IMR-90 (cell line): ENCODE data around the gene ECHS1. TPM values are rescaled to one million over a fixed set of nuclear protein-coding genes. Genes with fewer than 3 reads are reported as not detected.
A peak's percentile ranks its signal among the peaks of the same experiment; 100 is the strongest.

Experiments used
- ATAC-seq: fragments of 200-7000 bp; cut with Tn5 transposase; 2 replicates; pipeline ENCODE4 v1.9.1; 2020; ENCODE audit warnings: low read depth, mild to moderate bottlenecking, moderate library complexity
- BruUV-seq: library from RNA; stranded (reverse); fragments of 400-500 nt; replicated peaks from 2 replicates; lab custom pipeline; 2021; lab: Mats Ljungman, UMichigan
- CTCF ChIA-PET: fragments of 300-600 bp; formaldehyde crosslinking; extraction: SDS; loops from one replicate; lab custom pipeline; 2021; ENCODE audit warnings: antibody characterized with exemption; lab: Yijun Ruan, JAX
- POLR2A ChIA-PET: fragments of 300-600 bp; sonication (Branson Sonifier 250); formaldehyde crosslinking; loops from one replicate; lab custom pipeline; 2022; ENCODE audit warnings: antibody characterized with exemption; ENCODE audit not compliant: unreplicated experiment; lab: Charles Lee
- DNase-seq: peaks from one replicate; pipeline ENCODE4 v3.0.0; 2013
- H2AFZ ChIP-seq: replicated peaks from 2 replicates; pipeline ENCODE3; 2013; ENCODE audit warnings: low read length, mild to moderate bottlenecking; ENCODE audit not compliant: poor library complexity
- H2AK5ac ChIP-seq: 2 replicates; pipeline ENCODE4 v1.6.1; 2013; ENCODE audit warnings: low read depth, low read length, inconsistent platforms
- H2AK9ac ChIP-seq: replicated peaks from 2 replicates; pipeline ENCODE3; 2013; ENCODE audit warnings: mild to moderate bottlenecking, low read depth, low read length, moderate library complexity; ENCODE audit not compliant: poor library complexity
- H2BK120ac ChIP-seq: 2 replicates; pipeline ENCODE4 v1.6.1; 2013; ENCODE audit warnings: low read depth, low read length, inconsistent platforms
- H2BK15ac ChIP-seq: 3 replicates; pipeline ENCODE4 v1.6.1; 2013; ENCODE audit warnings: low read depth, low read length, inconsistent platforms
- H2BK20ac ChIP-seq: 2 replicates; pipeline ENCODE4 v1.6.1; 2013; ENCODE audit warnings: low read depth, mild to moderate bottlenecking, inconsistent platforms, low read length, moderate library complexity
- H2BK5ac ChIP-seq: 2 replicates; pipeline ENCODE4 v1.6.1; 2013; ENCODE audit warnings: mild to moderate bottlenecking, low read depth, low read length, inconsistent platforms; ENCODE audit not compliant: poor library complexity, severe bottlenecking
- H3K14ac ChIP-seq: replicated peaks from 2 replicates; pipeline ENCODE4 v1.6.1; 2013; ENCODE audit warnings: low read depth, low read length, inconsistent platforms
- H3K18ac ChIP-seq: 2 replicates; pipeline ENCODE4 v1.6.1; 2013; ENCODE audit warnings: low read depth, low read length, control low read depth
- H3K23ac ChIP-seq: 2 replicates; pipeline ENCODE4 v1.6.1; 2013; ENCODE audit warnings: low read depth, low read length, inconsistent platforms
- H3K27ac ChIP-seq: 2 replicates; pipeline ENCODE4 v1.5.1; 2013; ENCODE audit warnings: mild to moderate bottlenecking, control low read depth, low read length; ENCODE audit not compliant: insufficient read depth
- H3K27me3 ChIP-seq: 2 replicates; pipeline ENCODE4 v1.6.1; 2013; ENCODE audit warnings: low read length; ENCODE audit not compliant: control insufficient read depth, insufficient read depth
- H3K36me3 ChIP-seq: 2 replicates; pipeline ENCODE4 v1.6.1; 2013; ENCODE audit warnings: low read length, mixed read lengths; ENCODE audit not compliant: control insufficient read depth, insufficient read depth
- H3K4ac ChIP-seq: 2 replicates; pipeline ENCODE4 v1.6.1; 2013; ENCODE audit warnings: low read depth, low read length, inconsistent platforms
- H3K4me1 ChIP-seq: 2 replicates; pipeline ENCODE4 v1.6.1; 2013; ENCODE audit warnings: low read length, mixed read lengths; ENCODE audit not compliant: control insufficient read depth, insufficient read depth
- H3K4me2 ChIP-seq: 2 replicates; pipeline ENCODE4 v1.6.1; 2013; ENCODE audit warnings: low read depth, mild to moderate bottlenecking, control low read depth, low read length, moderate library complexity
- H3K4me3 ChIP-seq: 2 replicates; pipeline ENCODE4 v1.5.1; 2013; ENCODE audit warnings: low read depth, mild to moderate bottlenecking, control low read depth, low read length, moderate library complexity; ENCODE audit not compliant: insufficient read depth
- H3K56ac ChIP-seq: 2 replicates; pipeline ENCODE4 v1.6.1; 2013; ENCODE audit warnings: low read length, inconsistent platforms; ENCODE audit not compliant: insufficient read depth; ENCODE audit errors: extremely low read depth
- H3K79me1 ChIP-seq, 2 experiments: 2 replicates each; pipeline ENCODE4 v1.6.1; 2013; ENCODE audit warnings: low read length in 2 of 2, inconsistent platforms in 1 of 2, low read depth in 1 of 2
- H3K9ac ChIP-seq: 2 replicates; pipeline ENCODE4 v1.6.1; 2013; ENCODE audit warnings: low read depth, low read length, control low read depth
- H3K9me1 ChIP-seq: 2 replicates; pipeline ENCODE4 v1.6.1; 2013; ENCODE audit warnings: low read length, inconsistent platforms; ENCODE audit not compliant: insufficient read depth
- H3K9me3 ChIP-seq: 2 replicates; pipeline ENCODE4 v1.6.1; 2013; ENCODE audit warnings: low read length; ENCODE audit not compliant: control insufficient read depth, insufficient read depth
- H4K20me1 ChIP-seq: 2 replicates; pipeline ENCODE4 v1.6.1; 2013; ENCODE audit warnings: low read length, inconsistent platforms; ENCODE audit not compliant: insufficient read depth
- H4K5ac ChIP-seq: 2 replicates; pipeline ENCODE4 v1.6.1; 2013; ENCODE audit warnings: mild to moderate bottlenecking, low read depth, low read length, control low read depth
- H4K8ac ChIP-seq, 2 experiments: 2 replicates each; pipeline ENCODE4 v1.6.1; 2013; ENCODE audit warnings: low read depth in 2 of 2, low read length in 2 of 2, control low read depth in 1 of 2, inconsistent platforms in 1 of 2
- H4K91ac ChIP-seq: 2 replicates; pipeline ENCODE4 v1.6.1; 2013; ENCODE audit warnings: low read depth, low read length, inconsistent platforms; ENCODE audit not compliant: insufficient read depth
- CHD1 ChIP-seq: IDR thresholded peaks from 2 replicates; pipeline ENCODE4 v1.6.1; 2012; ENCODE audit warnings: low read depth, low read length, improper control_type of control experiment
- FOS ChIP-seq: fragments of 150-350 bp; IDR thresholded peaks from 2 replicates; pipeline ENCODE4 v1.6.1; 2016; ENCODE audit warnings: low read depth, low read length
- MAZ ChIP-seq: IDR thresholded peaks from 2 replicates; pipeline ENCODE4 v1.6.1; 2012; ENCODE audit warnings: low read depth, mild to moderate bottlenecking, low read length, improper control_type of control experiment, moderate library complexity, borderline replicate concordance
- WGBS, 2 experiments: methylation state at CpG; one replicate each; pipeline versions ENCODE4 v1.1.5 to v1.1.7; 2013; ENCODE audit warnings: missing lambda C conversion rate in 2 of 2; ENCODE audit not compliant: insufficient read length in 1 of 2; ENCODE audit errors: extremely low coverage in 2 of 2; 5-methylcytosine and 5-hydroxymethylcytosine counted together
- dilution Hi-C: fragments of 300-500 bp; cut with HindIII; formaldehyde crosslinking; loops from one replicate; pipeline ENCODE4 v1.14.3; 2018; ENCODE audit warnings: low sequenced_read_pairs; ENCODE audit not compliant: unreplicated experiment
- in situ Hi-C: fragments of 300-500 bp; cut with MboI; formaldehyde crosslinking; loops from 3 replicates; pipeline ENCODE4 v1.14.3; 2019; ENCODE audit warnings: low sequenced_read_pairs, inconsistent platforms, mixed read lengths
- intact Hi-C: fragments of 100-400 bp; cut with micrococcal nuclease; formaldehyde crosslinking; loops from 2 replicates; pipeline ENCODE4 v1.10.0; 2022
- polyA plus RNA-seq, 3 experiments: library from polyadenylated mRNA; depleted of rRNA; stranded (reverse); fragments of >200 nt; gene quantifications; 2 replicates each; pipeline ENCODE4 v1.2.3, GENCODE V29; 2012; ENCODE audit warnings: low replicate concordance in 1 of 3
- total RNA-seq: library from RNA; depleted of rRNA; stranded (reverse); fragments of >200 nt; gene quantifications from 2 replicates; pipeline ENCODE4 v1.2.3, GENCODE V29; 2012
- TF ChIP-seq, protein P1 (sequence below): fragments of 150-350 bp; IDR thresholded peaks from 2 replicates; pipeline ENCODE4 v1.6.1; 2017; ENCODE audit warnings: mild to moderate bottlenecking, antibody characterized with exemption, low read length, low read depth

ECHS1 gene
- total and polyA plus RNA-seq, 2 of the 4 experiments (the other 2 are of a cell fraction): 60.8 to 84.2 TPM

DNA sequence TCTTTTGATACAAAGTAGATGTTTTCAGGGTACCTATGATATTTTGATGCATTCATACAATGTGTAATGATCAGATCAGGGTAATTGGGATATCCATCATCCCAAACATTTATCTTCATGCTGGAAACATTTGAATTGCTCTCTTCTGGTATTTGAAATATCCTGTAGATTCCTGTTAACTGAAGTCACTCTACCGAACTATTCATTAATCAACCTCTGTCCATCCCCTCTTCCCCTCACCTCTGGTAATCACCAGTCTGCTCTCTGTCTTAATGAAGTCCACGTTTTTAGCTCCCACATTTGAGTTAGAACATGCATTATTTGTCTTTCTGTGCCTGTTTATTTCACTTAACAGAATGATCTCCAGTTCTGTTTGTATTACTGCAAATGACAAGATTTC is 32.1 kb upstream of the ECHS1 start:
- Histone ChIP-seq H2AFZ (no peak overlapping the region), H3K18ac (no peak overlapping the region), H2BK15ac (no peak overlapping the region), H3K56ac (no peak overlapping the region), H3K9me1 (peaks cover 6% of the 10 kb centered on the region; the same call in 1 of the 2 replicates), H3K4ac (0 out of 2 replicates have a peak overlapping the region, but pooled peaks have one; percentile 1), H2AK9ac (no peak overlapping the region), H3K23ac (no peak overlapping the region), H3K36me3 (peaks cover 44% of the 10 kb centered on the region), H3K14ac (no peak overlapping the region), H3K79me1 (peaks cover 24 to 45% of the 10 kb centered on the region in 2 experiments), H3K4me1 (peaks cover 4% of the 10 kb centered on the region; the same call in 1 of the 2 replicates), H4K20me1 (peaks cover 8% of the 10 kb centered on the region), H3K9ac (no peak overlapping the region), H3K4me3 (no peak overlapping the region), H2BK120ac (no peak overlapping the region), H2BK5ac (no peak overlapping the region), H3K4me2 (peak overlapping the region; percentile 20; the same call in 1 of the 2 replicates), H3K27me3 (no peaks in the 10 kb centered on the region), H3K27ac (no peak overlapping the region), H4K91ac (no peak overlapping the region), H3K9me3 (no peaks in the 10 kb centered on the region), H2AK5ac (no peak overlapping the region), H2BK20ac (no peak overlapping the region), H4K5ac (no peak overlapping the region), H4K8ac (no peak overlapping the region)
- WGBS, 2 experiments: 0% methylated on average over 1 of the region's 2 CpGs; no CpG with 5 or more reads in 1 of the 2 experiments
- ChIA-PET POLR2A (no interaction called here), CTCF (no interaction called here)
- TF ChIP-seq MAZ (no peak), FOS (no peak), CHD1 (no peak)
- TF ChIP-seq, protein P1, sequence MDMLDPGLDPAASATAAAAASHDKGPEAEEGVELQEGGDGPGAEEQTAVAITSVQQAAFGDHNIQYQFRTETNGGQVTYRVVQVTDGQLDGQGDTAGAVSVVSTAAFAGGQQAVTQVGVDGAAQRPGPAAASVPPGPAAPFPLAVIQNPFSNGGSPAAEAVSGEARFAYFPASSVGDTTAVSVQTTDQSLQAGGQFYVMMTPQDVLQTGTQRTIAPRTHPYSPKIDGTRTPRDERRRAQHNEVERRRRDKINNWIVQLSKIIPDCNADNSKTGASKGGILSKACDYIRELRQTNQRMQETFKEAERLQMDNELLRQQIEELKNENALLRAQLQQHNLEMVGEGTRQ: no peak
- no TSS peak for BruUV-seq
- in situ Hi-C loops: no loop called here
- dilution Hi-C loops: no loop called here
- intact Hi-C loops: no loop called here
- no peak for DNase-seq
- peak; percentile 63 for ATAC-seq
